ENCODE measurements around the gene PALLD.

DNA sequence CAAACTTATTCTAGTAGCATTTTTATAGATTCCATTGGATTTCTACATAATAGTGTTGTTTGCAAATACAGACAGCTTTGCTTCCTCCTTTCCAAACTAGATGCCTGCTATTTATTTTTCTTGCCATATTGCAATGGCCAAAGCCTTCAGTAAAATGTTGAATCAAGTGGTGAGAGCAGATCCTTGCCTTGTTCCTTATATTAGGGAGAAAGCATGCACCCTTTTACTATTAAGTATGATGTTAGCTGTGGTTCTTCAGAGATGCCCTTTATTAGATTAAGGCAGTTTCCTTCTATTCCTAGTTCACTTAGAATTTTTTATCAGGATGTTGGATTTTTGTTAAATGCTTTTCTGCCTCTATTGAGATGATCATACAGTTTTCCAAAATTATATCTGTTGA lies 279.5 kb downstream of the PALLD start:
- TF ChIP-seq EZH2phosphoT487 (IDR thresholded peaks at IDR 0.05; ENCODE audit: borderline replicate concordance, low read length) (no peak), EZH2 (IDR thresholded peaks at IDR 0.05; ENCODE audit: low read length, unreplicated experiment) (no peak)
- TF ChIP-seq, protein P1, sequence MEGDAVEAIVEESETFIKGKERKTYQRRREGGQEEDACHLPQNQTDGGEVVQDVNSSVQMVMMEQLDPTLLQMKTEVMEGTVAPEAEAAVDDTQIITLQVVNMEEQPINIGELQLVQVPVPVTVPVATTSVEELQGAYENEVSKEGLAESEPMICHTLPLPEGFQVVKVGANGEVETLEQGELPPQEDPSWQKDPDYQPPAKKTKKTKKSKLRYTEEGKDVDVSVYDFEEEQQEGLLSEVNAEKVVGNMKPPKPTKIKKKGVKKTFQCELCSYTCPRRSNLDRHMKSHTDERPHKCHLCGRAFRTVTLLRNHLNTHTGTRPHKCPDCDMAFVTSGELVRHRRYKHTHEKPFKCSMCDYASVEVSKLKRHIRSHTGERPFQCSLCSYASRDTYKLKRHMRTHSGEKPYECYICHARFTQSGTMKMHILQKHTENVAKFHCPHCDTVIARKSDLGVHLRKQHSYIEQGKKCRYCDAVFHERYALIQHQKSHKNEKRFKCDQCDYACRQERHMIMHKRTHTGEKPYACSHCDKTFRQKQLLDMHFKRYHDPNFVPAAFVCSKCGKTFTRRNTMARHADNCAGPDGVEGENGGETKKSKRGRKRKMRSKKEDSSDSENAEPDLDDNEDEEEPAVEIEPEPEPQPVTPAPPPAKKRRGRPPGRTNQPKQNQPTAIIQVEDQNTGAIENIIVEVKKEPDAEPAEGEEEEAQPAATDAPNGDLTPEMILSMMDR (conservative IDR thresholded peaks at IDR 0.05; ENCODE audit: low read depth, low read length) = no peak
